IMR-90 (cell line): ENCODE data around the gene LPAR2. TPM values are rescaled to one million over a fixed set of nuclear protein-coding genes. Genes with fewer than 3 reads are reported as not detected.

Experiments used
- ATAC-seq: fragments of 200-7000 bp; cut with Tn5 transposase; 2 replicates; pipeline ENCODE4 v1.9.1; 2020; ENCODE audit warnings: low read depth, mild to moderate bottlenecking, moderate library complexity
- BruUV-seq: library from RNA; stranded (reverse); fragments of 400-500 nt; replicated peaks from 2 replicates; lab custom pipeline; 2021; lab: Mats Ljungman, UMichigan
- CTCF ChIA-PET: fragments of 300-600 bp; formaldehyde crosslinking; extraction: SDS; loops from one replicate; lab custom pipeline; 2021; ENCODE audit warnings: antibody characterized with exemption; lab: Yijun Ruan, JAX
- POLR2A ChIA-PET: fragments of 300-600 bp; sonication (Branson Sonifier 250); formaldehyde crosslinking; loops from one replicate; lab custom pipeline; 2022; ENCODE audit warnings: antibody characterized with exemption; ENCODE audit not compliant: unreplicated experiment; lab: Charles Lee
- DNase-seq: peaks from one replicate; pipeline ENCODE4 v3.0.0; 2013
- H2AFZ ChIP-seq: replicated peaks from 2 replicates; pipeline ENCODE3; 2013; ENCODE audit warnings: low read length, mild to moderate bottlenecking; ENCODE audit not compliant: poor library complexity
- H2AK5ac ChIP-seq: 2 replicates; pipeline ENCODE4 v1.6.1; 2013; ENCODE audit warnings: low read depth, low read length, inconsistent platforms
- H2AK9ac ChIP-seq: replicated peaks from 2 replicates; pipeline ENCODE3; 2013; ENCODE audit warnings: mild to moderate bottlenecking, low read depth, low read length, moderate library complexity; ENCODE audit not compliant: poor library complexity
- H2BK120ac ChIP-seq: 2 replicates; pipeline ENCODE4 v1.6.1; 2013; ENCODE audit warnings: low read depth, low read length, inconsistent platforms
- H2BK15ac ChIP-seq: 3 replicates; pipeline ENCODE4 v1.6.1; 2013; ENCODE audit warnings: low read depth, low read length, inconsistent platforms
- H2BK20ac ChIP-seq: 2 replicates; pipeline ENCODE4 v1.6.1; 2013; ENCODE audit warnings: low read depth, mild to moderate bottlenecking, inconsistent platforms, low read length, moderate library complexity
- H2BK5ac ChIP-seq: 2 replicates; pipeline ENCODE4 v1.6.1; 2013; ENCODE audit warnings: mild to moderate bottlenecking, low read depth, low read length, inconsistent platforms; ENCODE audit not compliant: poor library complexity, severe bottlenecking
- H3K14ac ChIP-seq: replicated peaks from 2 replicates; pipeline ENCODE4 v1.6.1; 2013; ENCODE audit warnings: low read depth, low read length, inconsistent platforms
- H3K18ac ChIP-seq: 2 replicates; pipeline ENCODE4 v1.6.1; 2013; ENCODE audit warnings: low read depth, low read length, control low read depth
- H3K23ac ChIP-seq: 2 replicates; pipeline ENCODE4 v1.6.1; 2013; ENCODE audit warnings: low read depth, low read length, inconsistent platforms
- H3K27ac ChIP-seq: 2 replicates; pipeline ENCODE4 v1.5.1; 2013; ENCODE audit warnings: mild to moderate bottlenecking, control low read depth, low read length; ENCODE audit not compliant: insufficient read depth
- H3K27me3 ChIP-seq: 2 replicates; pipeline ENCODE4 v1.6.1; 2013; ENCODE audit warnings: low read length; ENCODE audit not compliant: control insufficient read depth, insufficient read depth
- H3K36me3 ChIP-seq: 2 replicates; pipeline ENCODE4 v1.6.1; 2013; ENCODE audit warnings: low read length, mixed read lengths; ENCODE audit not compliant: control insufficient read depth, insufficient read depth
- H3K4ac ChIP-seq: 2 replicates; pipeline ENCODE4 v1.6.1; 2013; ENCODE audit warnings: low read depth, low read length, inconsistent platforms
- H3K4me1 ChIP-seq: 2 replicates; pipeline ENCODE4 v1.6.1; 2013; ENCODE audit warnings: low read length, mixed read lengths; ENCODE audit not compliant: control insufficient read depth, insufficient read depth
- H3K4me2 ChIP-seq: 2 replicates; pipeline ENCODE4 v1.6.1; 2013; ENCODE audit warnings: low read depth, mild to moderate bottlenecking, control low read depth, low read length, moderate library complexity
- H3K4me3 ChIP-seq: 2 replicates; pipeline ENCODE4 v1.5.1; 2013; ENCODE audit warnings: low read depth, mild to moderate bottlenecking, control low read depth, low read length, moderate library complexity; ENCODE audit not compliant: insufficient read depth
- H3K56ac ChIP-seq: 2 replicates; pipeline ENCODE4 v1.6.1; 2013; ENCODE audit warnings: low read length, inconsistent platforms; ENCODE audit not compliant: insufficient read depth; ENCODE audit errors: extremely low read depth
- H3K79me1 ChIP-seq, 2 experiments: 2 replicates each; pipeline ENCODE4 v1.6.1; 2013; ENCODE audit warnings: low read length in 2 of 2, inconsistent platforms in 1 of 2, low read depth in 1 of 2
- H3K9ac ChIP-seq: 2 replicates; pipeline ENCODE4 v1.6.1; 2013; ENCODE audit warnings: low read depth, low read length, control low read depth
- H3K9me1 ChIP-seq: 2 replicates; pipeline ENCODE4 v1.6.1; 2013; ENCODE audit warnings: low read length, inconsistent platforms; ENCODE audit not compliant: insufficient read depth
- H3K9me3 ChIP-seq: 2 replicates; pipeline ENCODE4 v1.6.1; 2013; ENCODE audit warnings: low read length; ENCODE audit not compliant: control insufficient read depth, insufficient read depth
- H4K20me1 ChIP-seq: 2 replicates; pipeline ENCODE4 v1.6.1; 2013; ENCODE audit warnings: low read length, inconsistent platforms; ENCODE audit not compliant: insufficient read depth
- H4K5ac ChIP-seq: 2 replicates; pipeline ENCODE4 v1.6.1; 2013; ENCODE audit warnings: mild to moderate bottlenecking, low read depth, low read length, control low read depth
- H4K8ac ChIP-seq, 2 experiments: 2 replicates each; pipeline ENCODE4 v1.6.1; 2013; ENCODE audit warnings: low read depth in 2 of 2, low read length in 2 of 2, control low read depth in 1 of 2, inconsistent platforms in 1 of 2
- H4K91ac ChIP-seq: 2 replicates; pipeline ENCODE4 v1.6.1; 2013; ENCODE audit warnings: low read depth, low read length, inconsistent platforms; ENCODE audit not compliant: insufficient read depth
- BHLHE40 ChIP-seq: fragments of 150-350 bp; IDR thresholded peaks from 2 replicates; pipeline ENCODE4 v1.6.1; 2016; ENCODE audit warnings: mild to moderate bottlenecking, low read depth, low read length
- CEBPB ChIP-seq: IDR thresholded peaks from 2 replicates; pipeline ENCODE4 v1.6.1; 2012; ENCODE audit warnings: low read depth, low read length, improper control_type of control experiment
- CHD1 ChIP-seq: IDR thresholded peaks from 2 replicates; pipeline ENCODE4 v1.6.1; 2012; ENCODE audit warnings: low read depth, low read length, improper control_type of control experiment
- CTCF ChIP-seq: conservative IDR thresholded peaks from 2 replicates; pipeline ENCODE4 v1.5.1; 2012; ENCODE audit warnings: mild to moderate bottlenecking, low read depth, low read length, improper control_type of control experiment
- ELK1 ChIP-seq: fragments of 150-350 bp; IDR thresholded peaks from 2 replicates; pipeline ENCODE4 v1.6.1; 2016; ENCODE audit warnings: low read depth, mild to moderate bottlenecking, low read length, moderate library complexity, borderline replicate concordance
- FOS ChIP-seq: fragments of 150-350 bp; IDR thresholded peaks from 2 replicates; pipeline ENCODE4 v1.6.1; 2016; ENCODE audit warnings: low read depth, low read length
- MAZ ChIP-seq: IDR thresholded peaks from 2 replicates; pipeline ENCODE4 v1.6.1; 2012; ENCODE audit warnings: low read depth, mild to moderate bottlenecking, low read length, improper control_type of control experiment, moderate library complexity, borderline replicate concordance
- MXI1 ChIP-seq: IDR thresholded peaks from 2 replicates; pipeline ENCODE4 v1.6.1; 2012; ENCODE audit warnings: low read depth, mild to moderate bottlenecking, low read length, moderate library complexity, borderline replicate concordance
- NFE2L2 ChIP-seq: fragments of 150-350 bp; IDR thresholded peaks from 2 replicates; pipeline ENCODE4 v1.6.1; 2016; ENCODE audit warnings: low read depth, mild to moderate bottlenecking, low read length
- POLR2A ChIP-seq: IDR thresholded peaks from 2 replicates; pipeline ENCODE4 v1.6.1; 2012; ENCODE audit warnings: mild to moderate bottlenecking, low read depth, low read length
- RAD21 ChIP-seq: IDR thresholded peaks from 2 replicates; pipeline ENCODE4 v1.6.1; 2012; ENCODE audit warnings: low read length, improper control_type of control experiment
- RFX5 ChIP-seq: IDR thresholded peaks from 2 replicates; pipeline ENCODE4 v1.8.0; 2012; ENCODE audit warnings: low read depth, mild to moderate bottlenecking, low read length, moderate library complexity
- SMC3 ChIP-seq: fragments of 150-350 bp; IDR thresholded peaks from 2 replicates; pipeline ENCODE4 v1.6.1; 2016; ENCODE audit warnings: low read depth, mild to moderate bottlenecking, antibody characterized with exemption, low read length, moderate library complexity
- USF2 ChIP-seq: fragments of 150-350 bp; IDR thresholded peaks from 2 replicates; pipeline ENCODE4 v1.6.1; 2017; ENCODE audit warnings: mild to moderate bottlenecking, antibody characterized with exemption, low read length, low read depth
- WGBS, 2 experiments: methylation state at CpG; one replicate each; pipeline versions ENCODE4 v1.1.5 to v1.1.7; 2013; ENCODE audit warnings: missing lambda C conversion rate in 2 of 2; ENCODE audit not compliant: insufficient read length in 1 of 2; ENCODE audit errors: extremely low coverage in 2 of 2; 5-methylcytosine and 5-hydroxymethylcytosine counted together
- dilution Hi-C: fragments of 300-500 bp; cut with HindIII; formaldehyde crosslinking; loops from one replicate; pipeline ENCODE4 v1.14.3; 2018; ENCODE audit warnings: low sequenced_read_pairs; ENCODE audit not compliant: unreplicated experiment
- in situ Hi-C: fragments of 300-500 bp; cut with MboI; formaldehyde crosslinking; loops from 3 replicates; pipeline ENCODE4 v1.14.3; 2019; ENCODE audit warnings: low sequenced_read_pairs, inconsistent platforms, mixed read lengths
- intact Hi-C: fragments of 100-400 bp; cut with micrococcal nuclease; formaldehyde crosslinking; loops from 2 replicates; pipeline ENCODE4 v1.10.0; 2022
- polyA plus RNA-seq, 3 experiments: library from polyadenylated mRNA; depleted of rRNA; stranded (reverse); fragments of >200 nt; gene quantifications; 2 replicates each; pipeline ENCODE4 v1.2.3, GENCODE V29; 2012; ENCODE audit warnings: low replicate concordance in 1 of 3
- total RNA-seq: library from RNA; depleted of rRNA; stranded (reverse); fragments of >200 nt; gene quantifications from 2 replicates; pipeline ENCODE4 v1.2.3, GENCODE V29; 2012

Gene LPAR2
- total and polyA plus RNA-seq, 2 of the 4 experiments (the other 2 are of a cell fraction): under 0.01 to 5.4 TPM

GRCh38 chr19:19655641-19656343 is 27.8 kb upstream of the LPAR2 start:
- dilution Hi-C loops: no loop called here
- no peak overlapping the region for H2BK20ac ChIP-seq
- TF ChIP-seq SMC3 (no peak), BHLHE40 (no peak), CHD1 (no peak), POLR2A (no peak), ELK1 (no peak), CTCF (no peak), NFE2L2 (no peak), RFX5 (no peak), CEBPB (no peak), FOS (no peak), MXI1 (no peak), USF2 (no peak), RAD21 (no peak), MAZ (no peak)
- no peaks in the 10 kb centered on the region; the same call in 1 of the 2 replicates for H3K4me1 ChIP-seq
- peaks cover 9 to 19% of the 10 kb centered on the region in 2 experiments for H3K79me1 ChIP-seq
- ChIA-PET CTCF (no interaction called here), POLR2A (no interaction called here)
- H2AK9ac ChIP-seq: no peak overlapping the region
- H3K9me1 ChIP-seq: peaks cover 8% of the 10 kb centered on the region
- ATAC-seq (no peak), DNase-seq (no peak)
- no peak overlapping the region for H3K56ac ChIP-seq
- no peak overlapping the region for H2BK15ac ChIP-seq
- no peak overlapping the region for H3K4me3 ChIP-seq
- H2BK120ac ChIP-seq: no peak overlapping the region
- H3K23ac ChIP-seq: no peak overlapping the region
- no TSS peak for BruUV-seq
- 97% methylated on average over 25 of the region's 27 CpGs; no CpG with 5 or more reads in 1 of the 2 experiments for WGBS, 2 experiments
- in situ Hi-C loops: no loop called here
- H3K9me3 ChIP-seq: no peaks in the 10 kb centered on the region
- H2BK5ac ChIP-seq: no peak overlapping the region
- H3K9ac ChIP-seq: no peak overlapping the region
- H4K8ac ChIP-seq: no peak overlapping the region
- H3K36me3 ChIP-seq: peaks cover 80% of the 10 kb centered on the region
- no peak overlapping the region for H3K4me2 ChIP-seq
- no peak overlapping the region for H4K91ac ChIP-seq
- no peaks in the 10 kb centered on the region for H3K27me3 ChIP-seq
- H4K5ac ChIP-seq: no peak overlapping the region
- intact Hi-C loops: no loop called here
- no peak overlapping the region for H2AK5ac ChIP-seq
- H3K4ac ChIP-seq: no peak overlapping the region
- no peak overlapping the region for H3K14ac ChIP-seq
- H2AFZ ChIP-seq: no peak overlapping the region
- H4K20me1 ChIP-seq: peaks cover 16% of the 10 kb centered on the region
- H3K27ac ChIP-seq: no peak overlapping the region
- H3K18ac ChIP-seq: no peak overlapping the region
